ENCODE data around the gene CCL20.
"Not testable (repeated sequence)": the region's sequence is repeated elsewhere in the genome, so short reads cannot be mapped to it uniquely, and the experiment has no call there.

The CCL20 gene, protein sequence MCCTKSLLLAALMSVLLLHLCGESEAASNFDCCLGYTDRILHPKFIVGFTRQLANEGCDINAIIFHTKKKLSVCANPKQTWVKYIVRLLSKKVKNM

DNA sequence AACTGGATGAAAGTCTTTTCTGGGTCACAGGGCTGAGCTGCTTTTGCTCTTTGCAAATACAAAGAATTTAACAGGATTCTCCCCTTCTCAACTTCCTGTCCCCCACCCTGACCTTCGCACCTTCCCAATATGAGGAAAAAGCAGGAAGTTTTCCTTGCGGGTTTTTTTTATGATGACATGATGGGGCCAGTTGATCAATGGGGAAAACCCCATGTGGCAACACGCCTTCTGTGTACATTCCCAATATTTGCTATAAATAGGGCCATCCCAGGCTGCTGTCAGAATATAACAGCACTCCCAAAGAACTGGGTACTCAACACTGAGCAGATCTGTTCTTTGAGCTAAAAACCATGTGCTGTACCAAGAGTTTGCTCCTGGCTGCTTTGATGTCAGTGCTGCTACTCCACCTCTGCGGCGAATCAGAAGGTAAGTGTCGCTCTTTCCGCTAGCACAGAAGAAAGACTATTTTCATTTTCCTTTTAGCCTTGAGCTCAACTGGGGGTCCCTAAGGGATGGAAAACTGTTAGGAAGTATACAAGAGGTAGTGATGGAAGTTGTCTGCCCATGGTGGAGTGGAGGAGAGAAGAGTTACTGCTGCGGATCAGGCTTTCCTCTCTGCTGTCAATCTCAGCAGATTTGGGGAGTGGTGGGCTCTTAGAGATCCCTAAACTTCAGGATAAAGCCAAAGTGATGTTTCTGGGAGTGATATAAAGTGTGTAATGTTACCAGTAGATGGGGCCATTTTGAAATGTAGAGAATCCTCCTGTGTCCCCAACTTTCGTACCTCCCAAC lies at the start of gene CCL20:
CCL20 (plus strand) TSS at position 281 of the 792 bp plus-strand sequence; CDS start at position 351, 70 bp downstream.
- no peak for DNase-seq

DNA sequence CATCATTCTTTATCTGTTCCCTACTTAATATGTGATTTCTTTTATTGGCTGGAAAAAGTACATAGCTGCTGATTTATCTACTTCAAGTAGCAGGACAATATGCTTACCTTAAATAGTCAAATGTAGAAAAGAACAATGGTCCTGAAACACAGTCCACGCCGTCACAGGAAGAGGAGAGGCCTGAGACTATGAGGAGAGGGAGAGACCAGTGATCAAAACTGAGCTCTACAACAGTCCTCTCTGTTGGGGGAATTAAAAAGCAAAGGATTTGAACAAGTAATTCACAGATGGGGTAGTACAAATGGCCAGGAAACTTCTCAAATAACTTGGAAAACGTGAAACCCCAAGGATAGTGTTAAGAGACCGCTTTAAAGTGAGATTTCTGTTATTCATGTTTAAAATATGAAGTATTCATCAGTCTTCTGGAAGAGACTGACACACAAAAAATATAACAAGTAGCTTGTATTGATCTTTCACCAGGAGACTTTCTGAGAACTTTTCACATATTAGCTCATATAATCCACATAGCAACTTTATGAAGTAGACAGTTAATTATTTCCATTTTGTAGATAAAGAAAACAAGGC lies 47.8 kb upstream of the CCL20 start:
- no peak for DNase-seq

DNA sequence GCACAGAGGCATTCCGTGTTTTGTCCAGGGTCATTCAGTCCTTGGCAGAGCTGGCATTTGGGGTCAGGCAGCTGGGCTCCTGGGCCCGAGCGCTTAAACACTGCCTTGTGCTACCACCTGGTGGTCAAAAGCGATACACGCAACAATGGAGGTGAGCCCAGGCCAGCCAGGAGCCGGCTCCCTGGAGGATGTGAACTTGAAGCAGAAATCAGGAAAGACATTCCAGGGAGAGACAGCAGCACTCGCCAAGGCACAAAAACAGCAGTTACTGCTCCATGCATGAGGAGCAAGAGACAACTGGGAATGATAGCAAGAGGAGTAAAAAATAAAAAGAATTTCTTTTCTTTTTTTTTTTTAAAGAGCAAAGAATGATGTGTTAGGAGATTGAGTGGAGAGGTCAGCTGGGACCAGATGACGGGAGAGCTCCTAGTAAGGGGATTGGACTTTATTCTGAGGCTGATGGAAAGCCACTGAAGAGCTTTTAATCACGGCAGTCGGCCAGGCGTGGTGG lies 47.2 kb upstream of the CCL20 start:
- peak; percentile 45 to 55 for DNase-seq

DNA sequence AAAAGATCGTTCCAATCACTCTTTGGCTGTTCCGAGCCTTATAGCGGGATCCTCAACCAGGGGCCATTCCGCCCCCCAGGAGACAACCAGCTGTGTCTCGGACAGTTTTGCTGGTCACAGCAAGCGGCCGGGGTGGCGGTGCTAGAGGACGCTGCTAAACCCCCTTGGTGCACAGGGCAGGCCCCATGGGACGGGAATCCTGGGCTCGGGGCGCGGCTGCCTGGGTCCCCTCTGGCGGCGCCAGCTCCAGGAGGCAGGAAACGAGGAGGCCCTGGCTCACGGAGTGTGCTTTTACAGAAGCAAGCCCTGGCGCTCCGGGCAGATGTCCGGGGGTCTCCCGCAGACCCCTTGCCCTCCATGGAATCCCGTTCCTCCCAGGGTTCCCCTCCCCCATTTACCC lies 45.8 kb upstream of the CCL20 start:
- DNase-seq, result no peak

DNA sequence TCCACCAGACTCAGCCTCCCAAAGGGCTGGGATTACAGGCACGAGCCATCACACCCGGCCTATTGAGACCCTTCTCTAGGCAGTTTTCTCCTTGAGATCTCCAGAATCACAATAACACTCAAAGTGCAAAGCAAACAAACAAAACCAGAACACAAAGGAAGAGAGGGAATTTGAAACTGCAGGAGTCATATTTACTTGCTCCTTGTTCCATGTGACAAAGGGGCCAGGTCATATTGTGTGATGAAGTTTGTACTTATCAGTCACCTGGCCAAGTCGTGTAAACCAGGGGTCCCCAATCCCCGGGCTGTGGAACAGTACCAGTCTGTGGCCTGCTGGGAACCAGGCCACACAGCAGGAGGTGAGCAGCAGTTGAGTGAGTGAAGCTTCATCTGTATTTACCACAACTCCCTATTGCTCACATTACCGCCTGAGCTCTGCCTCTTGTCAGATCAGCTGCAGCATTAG lies 41.4 kb upstream of the CCL20 start:
- DNase-seq, result no peak

DNA sequence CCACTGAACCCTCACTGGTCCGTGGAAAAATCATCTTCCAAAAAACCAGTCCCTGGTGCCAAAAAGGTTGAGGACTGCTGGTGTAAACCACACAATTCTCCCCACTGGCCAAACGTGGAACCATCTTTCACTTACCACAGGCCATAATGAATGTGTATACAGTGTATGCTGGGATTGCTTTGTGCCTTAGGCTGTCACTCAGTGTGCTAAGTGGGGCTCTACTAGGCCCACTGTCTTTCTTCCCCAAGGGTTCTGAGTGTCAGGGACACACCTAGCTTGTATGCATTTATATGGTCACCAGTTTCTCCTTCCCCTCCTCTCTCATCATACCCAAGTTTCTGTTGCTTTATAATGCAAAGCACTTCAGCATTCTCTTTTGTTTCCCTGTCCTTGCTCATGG lies 40.7 kb upstream of the CCL20 start:
- no peak for DNase-seq

DNA sequence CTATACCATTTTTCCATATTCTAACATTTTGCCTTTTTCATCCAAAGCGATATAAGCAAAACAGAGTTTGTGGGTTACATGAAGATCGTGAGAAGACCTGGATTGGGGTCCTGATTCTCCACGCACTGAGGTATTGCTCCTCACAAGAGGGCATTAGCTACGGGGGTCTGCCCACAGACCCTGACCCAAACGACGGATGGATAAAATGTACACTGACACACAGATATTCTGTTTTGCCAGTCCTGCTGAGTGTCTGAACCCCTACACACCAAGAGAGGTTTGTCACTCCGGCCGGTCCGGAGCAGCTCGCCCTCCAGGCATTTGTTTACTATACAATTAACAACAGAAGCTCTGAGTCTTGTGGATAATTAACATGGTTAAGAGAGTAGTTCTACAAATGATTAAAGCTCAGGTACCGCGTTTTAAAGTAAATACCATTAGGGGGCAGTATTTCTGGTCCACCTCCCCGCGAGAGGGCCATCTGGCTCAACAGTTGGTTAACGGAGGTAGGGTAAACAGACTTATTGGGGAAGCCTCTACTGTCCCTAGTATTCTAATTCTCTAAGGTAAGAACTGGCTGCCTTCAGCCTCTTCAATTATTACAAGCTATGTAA lies 39.5 kb upstream of the CCL20 start:
- no peak for DNase-seq

DNA sequence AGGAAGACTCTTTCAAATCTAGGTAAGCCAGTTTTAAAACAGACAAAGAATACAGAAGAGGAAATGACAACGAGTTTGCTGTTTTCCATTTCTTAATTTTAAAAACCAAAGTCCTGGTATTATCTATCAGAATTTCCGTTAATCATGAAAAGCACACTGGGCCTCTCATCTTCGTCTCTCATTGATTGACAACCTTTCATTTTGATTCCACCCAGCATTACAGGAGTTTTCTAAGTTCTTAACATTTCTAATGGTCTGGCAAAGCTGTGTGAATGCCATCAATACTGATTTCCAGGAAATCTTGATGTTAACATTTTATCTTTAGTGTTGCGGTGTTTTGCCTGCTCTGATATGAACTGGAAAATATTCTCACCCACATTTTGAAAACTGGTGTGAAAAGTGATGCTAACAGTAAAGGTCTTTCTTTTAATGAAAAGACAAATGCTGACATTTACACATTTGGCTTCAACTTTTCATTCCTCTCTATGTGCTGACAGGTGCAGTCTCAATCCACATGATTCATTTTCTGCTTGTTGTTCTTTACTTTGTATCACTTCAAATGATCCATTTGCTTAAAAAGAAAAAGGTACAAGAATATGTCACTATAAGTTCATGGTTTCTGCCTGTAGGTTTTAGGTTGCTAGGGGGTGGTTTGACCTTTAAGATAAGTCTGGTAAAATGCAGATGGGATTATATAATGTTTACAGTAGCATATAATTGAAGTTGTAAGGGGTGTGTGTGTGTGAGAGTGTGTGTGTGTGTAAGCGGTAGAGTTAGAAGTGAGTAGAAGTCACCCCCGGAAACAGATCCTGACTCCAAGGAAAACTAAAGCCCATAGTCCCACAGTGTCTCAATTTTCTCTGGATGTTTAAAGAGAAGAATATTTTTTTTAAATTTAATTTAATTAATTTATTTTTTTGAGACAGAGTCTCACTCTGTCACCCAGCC lies 38.5 kb upstream of the CCL20 start:
- no peak for DNase-seq

DNA sequence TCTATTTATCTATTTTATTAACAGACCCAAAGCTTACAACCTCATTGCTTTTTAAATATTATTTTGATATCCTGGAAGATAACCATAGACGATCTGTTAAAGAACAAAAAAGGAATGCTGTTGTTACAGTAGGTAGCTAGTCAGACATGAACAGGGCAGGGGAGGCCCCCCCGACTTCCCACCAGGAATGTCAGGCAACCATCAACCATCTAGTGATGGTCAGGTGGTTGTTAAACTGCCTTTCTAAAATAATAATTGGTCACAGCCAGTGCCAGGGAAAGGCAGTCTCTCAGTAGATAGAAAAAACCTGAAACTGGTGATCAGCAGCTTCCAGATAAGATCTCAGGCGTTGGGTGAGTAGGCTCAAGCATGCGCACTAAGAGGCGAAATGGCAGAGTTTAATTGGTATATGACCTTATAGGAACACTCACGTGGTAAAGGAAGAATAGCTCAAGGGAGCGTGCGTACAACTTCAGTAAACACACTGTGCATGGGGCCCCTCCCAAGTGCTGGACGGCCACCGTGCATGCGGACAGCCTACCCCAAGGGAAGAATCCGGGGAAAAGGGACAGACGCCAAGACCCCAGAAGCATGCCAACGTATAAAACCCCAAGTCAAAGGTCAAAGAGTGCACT lies 32.5 kb upstream of the CCL20 start:
- DNase-seq, result no peak

DNA sequence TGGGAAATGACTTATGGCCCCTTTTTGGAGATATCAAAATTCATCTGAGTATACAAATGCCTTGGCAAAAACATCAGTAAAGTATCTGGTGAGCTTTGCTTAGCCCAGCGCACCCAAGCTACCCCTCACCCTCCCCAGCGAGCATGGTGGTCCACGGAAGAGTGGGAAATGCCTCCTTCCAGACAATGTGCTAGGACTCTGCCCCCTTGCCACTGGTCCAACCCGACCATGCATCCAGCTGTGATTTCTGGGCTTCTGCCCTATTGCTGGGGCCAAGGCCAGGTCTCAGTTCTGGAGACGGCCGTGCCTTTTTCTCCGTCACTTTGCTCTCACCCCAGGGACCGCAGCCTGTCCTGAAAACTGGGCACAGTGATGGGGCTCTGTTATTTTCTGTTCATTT lies 31.8 kb upstream of the CCL20 start:
- no peak for DNase-seq

DNA sequence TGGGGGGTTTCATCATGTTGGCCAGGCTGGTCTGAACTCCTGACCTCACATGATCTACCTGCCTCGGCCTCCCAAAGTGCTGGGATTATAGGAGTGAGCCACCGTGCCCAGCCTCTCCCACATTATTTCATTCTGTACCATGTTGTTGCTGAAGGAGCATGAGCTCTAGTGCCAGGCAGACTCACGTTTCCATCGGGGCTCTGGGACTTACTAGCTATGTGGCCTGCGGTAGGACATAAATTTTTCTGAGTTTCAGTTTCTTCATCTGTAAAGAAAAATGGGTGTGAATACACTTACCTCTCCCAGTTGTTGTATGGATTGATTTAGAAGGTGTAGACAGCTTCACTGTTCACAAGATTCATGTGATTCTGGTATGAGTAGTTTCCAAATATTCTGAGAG lies 30.8 kb upstream of the CCL20 start:
- DNase-seq, result no peak

DNA sequence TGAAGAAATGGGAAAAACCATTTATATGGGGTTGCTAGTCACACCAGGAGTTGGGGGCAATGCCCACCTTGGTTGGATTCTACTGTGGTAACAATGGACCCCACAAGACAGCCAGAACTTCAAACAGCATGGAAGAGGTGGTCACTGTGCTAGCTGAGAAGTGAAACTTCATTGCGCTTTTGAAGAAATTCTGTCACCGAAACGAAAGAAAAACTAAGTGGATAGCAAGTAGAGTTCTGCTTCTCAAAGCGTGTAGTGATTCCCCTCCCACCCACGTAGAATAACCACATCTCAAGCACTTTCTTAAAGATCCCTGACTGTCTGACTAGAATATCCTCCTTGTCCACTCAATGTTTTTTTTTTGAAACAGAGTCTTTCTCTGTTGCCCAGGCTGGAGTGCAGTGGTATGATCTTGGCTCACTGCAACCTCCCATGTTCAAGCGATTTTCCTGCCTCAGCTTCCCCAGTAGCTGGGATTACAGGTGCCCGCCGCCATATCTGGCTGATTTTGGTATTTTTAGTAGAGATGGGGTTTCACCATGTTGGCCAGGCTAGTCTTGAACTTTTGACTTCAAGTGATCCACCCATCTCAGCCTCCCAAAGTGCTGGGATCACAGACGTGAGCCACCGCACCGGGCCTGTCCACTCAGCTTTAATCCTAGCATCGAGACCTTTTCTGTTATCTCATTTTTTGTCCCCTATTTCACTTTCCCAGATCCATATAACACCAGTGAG lies 30.1 kb upstream of the CCL20 start:
- peak in 1 of 2 experiments; percentile 2 for DNase-seq

DNA sequence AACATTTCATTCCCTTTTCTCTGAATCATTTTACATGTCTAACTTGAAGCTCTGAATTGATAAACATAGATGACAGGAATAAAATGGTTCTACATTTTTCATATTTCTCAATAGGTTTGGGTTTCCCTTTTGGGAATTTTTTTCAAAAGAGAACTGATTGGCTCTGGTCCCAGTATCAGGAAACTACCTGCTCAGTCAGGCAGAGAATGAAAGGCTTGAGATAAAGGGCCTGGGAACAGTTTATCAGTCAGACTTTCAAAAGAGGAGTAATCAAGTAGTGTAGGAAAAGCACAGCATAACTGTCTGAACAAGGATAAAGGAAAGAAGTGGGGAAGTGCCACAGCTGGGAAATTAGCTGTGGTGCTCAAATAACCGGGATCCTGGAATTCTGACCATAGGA lies 28.3 kb upstream of the CCL20 start:
- DNase-seq, result no peak

DNA sequence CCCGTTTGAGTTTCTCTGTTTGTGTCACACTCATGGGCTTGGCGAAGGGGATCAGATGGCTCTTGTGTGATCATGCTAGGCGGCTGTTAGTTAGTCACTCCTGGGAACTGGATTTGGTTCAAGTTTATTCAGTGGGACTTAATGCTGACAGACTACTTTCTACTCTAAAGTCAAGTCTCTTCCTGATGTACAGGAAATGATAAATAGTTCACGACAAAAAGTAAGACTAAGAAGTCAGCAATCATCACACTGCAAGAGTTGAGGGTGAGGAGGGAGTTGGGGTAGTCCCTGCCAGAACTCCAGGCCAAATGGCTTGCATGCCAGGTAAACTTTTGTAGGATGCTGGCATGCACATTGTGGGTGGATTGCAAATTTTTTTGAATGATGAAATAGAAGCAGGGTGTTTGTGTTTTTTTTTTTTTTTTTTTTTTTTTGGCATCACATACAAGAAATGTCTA lies 25.1 kb upstream of the CCL20 start:
- no peak for DNase-seq

DNA sequence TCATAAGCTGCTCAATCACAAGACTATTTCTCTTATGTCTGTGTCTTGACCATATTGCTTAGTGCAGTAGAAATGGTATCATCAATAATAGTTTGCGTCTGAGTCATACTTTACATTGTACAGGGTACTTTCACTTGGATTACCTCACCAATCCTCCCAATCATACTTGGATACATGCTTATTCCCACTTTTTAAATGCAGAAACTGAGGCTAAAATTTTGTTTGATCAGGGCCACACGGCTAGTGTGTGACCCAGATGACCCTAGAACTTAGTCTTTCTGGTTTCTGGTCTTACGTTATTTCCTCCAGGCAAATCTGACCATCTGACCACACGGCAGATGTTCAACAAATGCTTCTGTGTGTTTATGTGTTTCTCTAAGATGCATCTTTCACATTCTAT lies 23.8 kb upstream of the CCL20 start:
- no peak for DNase-seq

DNA sequence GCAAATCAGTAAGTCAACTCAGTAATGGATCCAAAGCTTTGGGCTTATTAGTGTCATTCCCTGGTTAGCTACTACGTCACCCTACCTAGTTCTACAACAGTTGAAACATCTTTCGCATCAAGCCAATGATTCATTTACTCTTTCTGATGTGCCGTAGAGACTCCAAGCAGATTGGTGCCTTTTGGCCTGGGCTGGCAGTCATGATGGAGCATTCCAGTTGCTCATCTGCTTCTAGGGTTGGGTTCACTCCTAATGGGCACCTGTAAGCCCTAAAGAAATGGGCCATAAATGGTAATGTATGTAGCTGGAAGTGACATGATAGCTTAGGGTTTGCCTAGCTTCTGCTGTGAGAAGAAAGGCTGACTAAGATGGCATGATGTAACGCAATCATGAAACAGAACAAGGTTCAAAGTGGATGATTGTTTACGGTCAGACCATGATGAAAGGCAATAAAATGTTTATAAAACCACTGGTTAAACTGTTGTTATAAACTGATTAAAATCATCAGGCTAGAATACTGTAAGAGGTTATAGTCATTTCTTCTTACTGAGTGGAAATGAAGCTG lies 20.4 kb upstream of the CCL20 start:
- DNase-seq, result no peak

DNA sequence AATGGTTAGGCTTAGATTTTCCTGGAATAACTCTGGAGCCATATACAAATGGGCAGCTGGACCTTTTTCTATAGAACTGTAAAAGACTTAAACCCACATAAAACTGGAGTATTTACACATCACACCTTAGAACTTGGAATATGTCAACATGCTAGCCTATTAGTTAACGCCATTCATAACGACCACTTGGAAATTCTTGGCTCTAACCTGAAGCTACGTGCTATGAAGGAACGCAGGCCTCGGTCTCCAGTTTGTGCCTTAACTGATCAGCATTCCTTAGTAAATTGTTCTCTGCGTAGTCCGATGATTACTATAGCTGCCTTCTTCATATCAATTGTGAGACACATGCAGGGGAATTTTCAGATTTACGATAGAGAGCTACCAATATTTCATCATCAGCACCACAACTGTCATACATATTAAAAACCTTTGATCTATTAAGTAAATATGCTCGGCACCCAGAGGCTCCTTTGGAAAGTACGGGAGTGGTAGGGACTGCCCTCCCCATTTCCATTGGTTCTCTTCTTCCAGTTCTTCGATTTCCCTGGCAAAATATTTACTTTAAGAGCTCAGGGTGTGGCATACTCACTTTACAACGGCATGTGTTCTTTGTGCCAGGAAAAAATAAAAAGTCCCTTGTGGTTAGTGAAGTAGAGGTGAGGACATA lies 17.5 kb upstream of the CCL20 start:
- DNase-seq, result no peak

DNA sequence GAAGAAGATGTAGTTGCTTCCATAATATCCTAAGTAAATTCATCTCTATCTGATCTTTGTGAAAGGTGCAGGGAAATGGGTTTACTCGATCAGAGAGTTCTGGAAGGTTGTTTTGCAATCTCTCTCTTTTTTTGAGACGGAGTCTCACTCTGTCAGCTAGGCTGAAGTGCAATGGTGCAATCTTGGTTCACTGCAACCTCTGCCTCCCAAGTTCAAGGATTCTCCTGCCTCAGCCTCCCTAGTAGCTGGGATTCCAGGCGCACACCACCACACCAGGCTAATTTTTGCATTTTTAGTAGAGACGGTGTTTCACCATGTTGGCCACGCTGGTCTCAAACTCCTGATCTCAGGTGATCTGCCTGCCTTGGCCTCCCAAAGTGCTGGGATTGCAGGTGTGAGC lies 16.9 kb upstream of the CCL20 start:
- not testable (repeated sequence) for DNase-seq

DNA sequence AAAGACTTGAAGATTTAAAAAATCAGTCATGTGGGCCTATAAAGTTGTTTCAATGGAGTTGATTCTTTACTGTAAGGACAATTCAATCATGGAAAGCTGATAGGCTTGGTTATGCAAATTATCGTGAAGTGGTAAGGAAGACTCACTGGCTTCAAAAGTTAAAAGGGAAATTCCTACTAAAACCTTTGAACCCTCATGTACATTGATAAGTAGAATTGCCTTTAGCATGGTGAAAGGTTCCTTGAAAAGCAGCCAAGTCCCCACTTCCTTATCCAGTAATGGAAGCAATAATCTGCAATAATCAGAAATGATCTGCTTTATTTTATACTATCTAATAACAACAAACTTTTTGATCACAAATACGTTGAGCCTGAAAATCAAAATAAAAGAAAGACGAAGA lies 14.4 kb upstream of the CCL20 start:
- DNase-seq, result no peak

DNA sequence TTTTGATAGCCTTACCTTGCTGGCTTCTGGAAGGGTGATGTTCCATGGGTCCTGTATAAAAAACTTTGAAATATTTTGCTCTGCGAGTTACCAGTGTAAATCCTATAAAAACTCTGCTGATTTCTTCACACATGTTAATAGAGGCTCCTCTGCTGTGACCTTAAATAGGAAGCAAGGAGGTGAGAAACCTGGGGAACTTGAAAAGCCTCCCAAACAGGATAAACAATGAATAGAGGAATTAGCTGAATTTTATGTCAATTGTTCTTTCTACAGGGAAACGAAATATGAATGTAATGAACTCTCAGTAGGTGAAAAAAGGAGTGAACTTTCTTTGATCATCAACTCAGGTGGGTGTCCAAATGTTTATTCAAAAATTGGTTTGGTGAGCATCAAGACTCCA lies 10.8 kb upstream of the CCL20 start:
- DNase-seq, result no peak
